HG02678 (cell line): ENCODE measurements around the gene HNRNPM.
"Not testable (repeated sequence)": the region's sequence is repeated elsewhere in the genome, so short reads cannot be mapped to it uniquely, and the experiment has no call there.

Experiments
- ATAC-seq: cut with Tn5 transposase; IDR thresholded peaks from one replicate; pipeline ENCODE4 v1.9.1; 2021; ENCODE audit warnings: mild to moderate bottlenecking, moderate library complexity; ENCODE audit not compliant: unreplicated experiment

HNRNPM gene

DNA sequence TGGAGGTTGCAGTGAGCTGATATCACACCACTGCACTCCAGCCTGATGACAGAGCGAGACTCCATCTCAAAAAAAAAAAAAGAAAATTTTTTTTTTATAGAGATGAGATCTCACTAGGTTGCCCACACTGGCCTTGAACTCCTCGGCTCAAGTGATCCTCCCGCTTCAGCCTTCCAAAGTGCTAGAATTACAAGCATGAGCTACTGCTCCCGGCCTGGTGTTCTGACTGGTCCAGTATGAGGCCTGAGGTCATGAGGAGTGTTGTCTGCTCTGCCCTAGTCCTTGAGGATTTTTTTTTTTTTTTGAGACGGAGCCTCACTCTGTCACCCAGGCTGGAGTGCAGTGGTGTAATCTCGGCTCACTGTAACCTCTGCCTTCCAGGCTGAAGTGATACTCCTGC, 19.4 kb upstream of the HNRNPM start:
- not testable (repeated sequence) for ATAC-seq

DNA sequence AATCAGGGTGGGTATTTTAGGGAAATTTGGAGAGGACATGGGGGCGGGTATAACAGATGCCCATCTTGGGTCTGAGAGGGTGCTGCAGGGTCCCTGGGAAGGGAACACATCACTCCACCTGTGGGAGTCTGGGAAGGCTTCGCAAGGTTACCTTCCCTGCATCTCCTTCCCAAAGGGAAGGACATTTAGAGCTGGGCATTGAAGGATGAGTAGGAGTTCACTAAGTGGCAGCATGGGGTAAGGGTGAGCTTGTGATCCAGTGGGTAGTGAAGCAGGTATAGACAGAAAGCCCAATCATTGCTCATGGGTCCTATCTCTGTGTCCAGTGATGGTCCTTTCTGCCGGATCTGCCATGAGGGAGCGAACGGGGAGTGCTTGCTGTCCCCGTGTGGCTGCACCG, 18.5 kb upstream of the HNRNPM start:
- no peak for ATAC-seq

DNA sequence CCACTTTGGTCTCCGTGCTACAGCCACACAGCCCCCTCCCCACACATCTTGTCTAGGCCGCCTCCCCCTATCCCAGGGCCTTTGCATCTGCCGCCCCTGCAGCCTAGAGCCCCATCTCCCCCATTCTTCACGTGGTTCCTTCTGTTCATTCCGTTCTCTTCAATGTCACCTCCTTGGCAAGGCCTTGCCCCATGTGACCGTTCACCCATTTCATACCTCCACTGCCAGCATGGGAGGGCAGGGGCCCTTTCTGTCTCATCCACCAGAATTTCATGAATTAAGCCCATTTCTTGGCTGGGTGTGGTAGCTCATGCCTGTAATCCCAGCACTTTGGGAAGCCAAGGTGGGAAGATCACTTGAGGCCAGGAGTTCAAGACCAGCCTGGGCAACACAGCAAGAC, 15.7 kb upstream of the HNRNPM start:
- no peak for ATAC-seq

DNA sequence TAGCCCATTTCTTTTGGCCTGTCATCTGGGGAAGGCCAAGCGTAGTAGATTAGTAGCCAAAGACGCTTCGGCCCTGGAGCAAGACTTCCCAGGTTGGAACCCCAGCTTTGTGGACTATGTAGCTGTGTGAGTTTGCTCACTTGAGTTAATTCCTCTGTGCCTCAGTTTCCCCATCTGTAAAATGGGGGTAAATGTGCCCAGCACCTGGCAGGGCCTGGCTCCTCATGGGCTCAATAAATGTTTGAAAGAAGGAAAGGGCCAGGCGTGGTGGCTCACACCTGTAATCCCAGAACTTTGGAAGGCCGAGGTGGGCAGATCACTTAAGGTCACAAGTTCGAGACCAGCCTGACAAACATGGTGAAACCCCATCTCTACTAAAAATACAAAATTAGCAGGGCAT, 14.9 kb upstream of the HNRNPM start:
- no peak for ATAC-seq

DNA sequence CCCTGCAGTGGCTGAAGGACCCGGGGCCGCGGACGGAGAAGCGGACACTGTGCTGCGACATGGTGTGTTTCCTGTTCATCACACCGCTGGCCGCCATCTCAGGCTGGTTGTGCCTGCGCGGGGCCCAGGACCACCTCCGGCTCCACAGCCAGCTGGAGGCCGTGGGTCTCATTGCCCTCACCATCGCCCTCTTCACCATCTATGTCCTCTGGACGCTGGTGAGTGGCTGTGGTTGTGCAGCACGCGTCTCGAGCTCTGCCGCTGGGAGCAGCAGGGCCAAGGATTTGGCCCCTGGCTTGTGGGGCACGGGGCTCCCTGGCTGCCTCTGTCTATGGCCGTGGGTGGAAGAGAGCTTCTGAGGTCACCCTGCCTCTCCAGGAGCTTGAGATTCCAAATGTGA, 14.1 kb upstream of the HNRNPM start:
- no peak for ATAC-seq

DNA sequence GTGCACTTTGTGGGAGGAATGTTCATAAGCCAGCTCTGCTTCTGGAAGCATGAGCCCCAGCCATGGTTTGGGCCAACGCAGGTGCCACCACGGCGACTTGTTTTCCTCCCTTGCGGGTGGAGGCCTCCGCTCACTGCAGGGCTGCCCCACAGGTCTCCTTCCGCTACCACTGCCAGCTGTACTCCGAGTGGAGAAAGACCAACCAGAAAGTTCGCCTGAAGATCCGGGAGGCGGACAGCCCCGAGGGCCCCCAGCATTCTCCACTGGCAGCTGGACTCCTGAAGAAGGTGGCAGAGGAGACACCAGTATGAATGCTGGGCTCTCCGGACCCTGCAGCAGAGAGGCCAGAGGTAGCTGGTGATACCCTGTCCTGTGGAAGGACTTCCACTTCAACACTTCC, 6.5 kb upstream of the HNRNPM start:
- no peak for ATAC-seq

DNA sequence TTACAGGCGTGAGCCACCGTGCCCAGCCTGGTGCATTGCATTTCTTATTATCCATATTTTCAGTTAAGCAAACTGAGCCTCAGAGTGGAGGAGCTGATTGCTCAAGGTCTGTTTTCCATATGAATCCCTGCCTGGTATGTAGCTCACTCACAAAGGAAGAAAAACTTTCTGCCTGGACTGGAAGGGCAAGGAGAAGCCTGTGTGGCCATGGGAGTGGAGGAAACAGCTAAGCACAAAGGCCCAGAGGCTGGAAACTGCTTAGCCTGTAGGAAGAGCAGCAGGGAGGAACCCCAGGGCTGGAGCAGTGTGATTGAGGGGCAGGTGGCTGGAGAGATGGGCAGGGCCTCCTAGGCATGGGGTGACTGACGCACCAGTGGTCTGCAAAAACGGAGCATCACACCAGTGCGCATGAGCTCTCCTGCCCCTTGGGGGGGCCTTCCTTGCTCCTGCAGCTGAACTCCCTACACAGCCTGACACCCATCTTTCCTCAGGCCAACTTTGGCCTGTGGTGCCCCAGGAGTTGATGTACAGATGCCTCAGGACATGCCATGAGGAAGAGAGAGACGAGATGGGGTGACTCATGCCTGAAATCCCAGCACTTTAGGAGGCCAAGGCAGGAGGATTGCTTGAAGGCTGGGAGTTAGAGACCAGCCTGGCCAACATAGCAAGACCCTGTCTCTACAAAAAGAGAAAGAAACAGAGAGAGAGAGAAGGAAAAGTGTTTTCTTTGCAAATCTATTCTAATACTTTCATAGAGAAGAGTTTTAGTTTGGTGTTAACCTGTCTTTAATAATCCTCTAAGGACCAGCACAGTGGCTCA, 2.8 kb upstream of the HNRNPM start:
- ATAC-seq = no peak

DNA sequence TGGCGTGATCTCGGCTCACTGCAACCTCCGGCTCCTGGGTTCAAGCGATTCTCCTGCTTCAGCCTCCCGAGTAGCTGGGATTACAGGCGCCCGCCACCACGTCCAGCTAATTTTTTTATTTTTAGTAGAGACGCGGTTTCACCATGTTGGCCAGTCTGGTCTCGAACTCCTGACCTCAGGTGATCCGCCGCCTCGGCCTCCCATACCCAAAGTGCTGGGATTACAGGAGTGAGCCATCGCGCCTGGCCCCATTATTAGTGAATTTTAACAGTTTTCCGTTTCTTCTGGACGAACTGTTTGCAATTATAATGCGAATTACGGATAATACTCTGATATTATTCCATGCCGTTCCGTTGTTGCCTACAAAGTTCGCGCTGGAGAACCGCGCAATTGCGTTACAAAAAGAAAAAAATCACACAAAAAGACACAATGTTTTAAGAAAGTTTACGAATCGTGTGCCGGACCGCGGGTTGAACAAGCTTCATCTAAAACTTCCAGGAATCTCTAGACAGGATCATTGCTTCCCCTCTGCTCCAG, 567 bp upstream of the HNRNPM start:
- ATAC-seq = not testable (repeated sequence)

DNA sequence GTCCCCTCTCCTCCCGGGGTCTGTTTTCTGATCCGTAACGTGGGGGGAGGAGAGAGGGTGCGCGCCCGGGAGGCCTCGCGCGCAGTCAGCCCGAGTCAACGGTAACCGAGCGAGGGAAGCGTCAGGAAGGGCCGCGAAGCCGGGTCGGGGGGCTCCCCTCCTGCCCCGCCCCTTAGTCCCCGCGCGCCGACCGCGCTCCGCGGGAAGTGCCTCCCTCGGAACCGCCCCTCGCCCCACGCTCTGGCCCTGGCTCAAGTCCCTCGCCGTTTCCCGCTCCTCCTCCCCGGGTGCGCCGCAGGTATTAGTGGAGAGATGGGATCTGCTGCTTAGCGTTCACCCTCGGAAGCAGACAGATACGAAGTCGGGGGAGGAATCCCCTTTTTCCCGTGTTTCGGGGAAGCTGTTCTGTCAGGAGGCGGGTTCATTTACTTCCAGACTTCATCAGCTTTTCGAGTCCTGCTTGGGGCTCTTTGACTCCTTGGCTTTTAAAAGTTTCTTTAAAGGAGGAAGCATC, 770 bp downstream of the HNRNPM start:
- peak; percentile 21 for ATAC-seq

DNA sequence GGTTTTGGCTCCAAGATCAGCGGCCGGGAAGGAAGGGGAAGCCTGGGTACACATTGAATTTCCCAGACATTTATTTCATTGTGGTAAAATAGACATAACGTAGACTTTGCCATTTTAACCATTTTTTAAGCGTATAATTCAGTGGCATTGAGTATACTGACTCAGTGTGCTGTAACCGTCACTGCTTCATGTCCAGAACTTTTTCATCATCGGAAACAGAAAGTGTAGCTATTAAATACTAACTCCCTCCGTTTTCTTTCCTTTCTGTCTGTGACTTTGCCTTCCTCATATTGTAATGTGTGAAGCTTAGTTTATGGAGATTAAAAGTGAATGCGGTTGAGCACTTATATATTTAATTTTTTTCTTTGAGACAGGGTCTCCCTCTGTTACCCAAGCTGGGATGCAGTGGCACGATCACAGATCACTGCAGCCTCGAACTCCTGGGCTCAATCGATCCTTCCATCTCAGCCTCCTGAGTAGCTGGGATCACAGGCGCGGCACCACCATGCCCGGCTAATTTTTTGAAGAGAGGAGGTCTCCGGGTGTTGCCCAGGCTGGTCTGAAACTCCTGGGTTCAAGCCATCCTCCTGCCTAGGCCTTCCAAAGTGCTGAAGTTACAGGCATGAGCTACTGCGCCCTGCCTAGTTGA, 1.4 kb downstream of the HNRNPM start:
- no peak for ATAC-seq

DNA sequence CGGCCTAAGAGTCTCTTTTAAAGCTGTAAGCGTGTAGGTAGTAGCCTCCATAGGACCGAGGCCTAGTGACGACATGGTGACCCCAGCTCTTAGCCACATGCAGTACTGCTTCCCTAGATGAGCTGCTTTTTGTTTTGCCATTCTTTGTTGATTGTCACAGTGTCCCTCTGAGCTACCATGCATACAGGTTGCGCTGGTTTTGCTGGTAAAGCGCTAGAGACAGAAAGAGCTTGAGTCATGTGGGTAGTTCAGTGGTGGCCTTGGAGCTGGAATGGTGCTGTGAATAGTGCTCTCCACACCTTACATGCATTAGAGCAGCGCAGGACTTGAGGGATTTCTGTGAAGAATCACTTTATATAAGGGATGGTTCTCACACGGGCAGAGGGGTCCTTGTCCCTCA, 5.1 kb downstream of the HNRNPM start:
- no peak for ATAC-seq

DNA sequence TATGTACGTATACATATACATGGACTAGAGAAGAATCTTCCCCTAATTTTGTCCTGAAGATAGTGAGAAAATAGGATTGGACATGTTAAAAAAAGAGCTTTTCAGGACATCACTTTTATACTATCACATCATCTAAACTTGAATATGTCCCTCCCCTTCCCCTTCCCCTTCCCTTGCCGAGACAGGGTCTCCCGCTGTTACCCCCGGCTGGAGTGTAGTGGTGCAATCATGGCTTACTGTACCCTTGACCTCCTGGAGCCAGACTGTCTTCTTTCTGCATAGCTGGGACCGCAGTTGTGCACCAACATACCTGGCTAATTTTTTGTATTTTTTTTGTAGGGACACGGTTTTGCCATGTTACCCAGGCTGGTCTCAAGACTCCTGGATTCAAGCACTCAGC, 6.6 kb downstream of the HNRNPM start:
- no peak for ATAC-seq

DNA sequence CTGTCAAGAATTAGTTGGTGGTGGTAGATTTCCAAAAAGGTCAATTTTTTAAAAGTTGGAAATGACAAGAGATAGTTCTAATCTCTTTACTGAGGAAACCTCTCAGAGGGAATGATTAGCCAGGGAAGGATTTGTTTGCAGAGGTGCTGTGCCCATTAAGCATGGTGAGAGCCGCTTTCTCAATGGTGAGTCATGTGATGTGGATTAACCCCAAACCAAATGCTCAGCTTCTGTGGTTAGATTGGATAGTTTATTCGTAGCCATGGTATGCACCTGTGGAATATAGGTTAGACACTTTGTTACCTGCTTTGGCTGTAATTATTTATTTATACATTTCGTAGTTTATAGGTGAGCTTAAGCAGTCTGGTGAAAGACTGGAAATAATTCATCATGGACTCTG, 7.1 kb downstream of the HNRNPM start:
- ATAC-seq = no peak

DNA sequence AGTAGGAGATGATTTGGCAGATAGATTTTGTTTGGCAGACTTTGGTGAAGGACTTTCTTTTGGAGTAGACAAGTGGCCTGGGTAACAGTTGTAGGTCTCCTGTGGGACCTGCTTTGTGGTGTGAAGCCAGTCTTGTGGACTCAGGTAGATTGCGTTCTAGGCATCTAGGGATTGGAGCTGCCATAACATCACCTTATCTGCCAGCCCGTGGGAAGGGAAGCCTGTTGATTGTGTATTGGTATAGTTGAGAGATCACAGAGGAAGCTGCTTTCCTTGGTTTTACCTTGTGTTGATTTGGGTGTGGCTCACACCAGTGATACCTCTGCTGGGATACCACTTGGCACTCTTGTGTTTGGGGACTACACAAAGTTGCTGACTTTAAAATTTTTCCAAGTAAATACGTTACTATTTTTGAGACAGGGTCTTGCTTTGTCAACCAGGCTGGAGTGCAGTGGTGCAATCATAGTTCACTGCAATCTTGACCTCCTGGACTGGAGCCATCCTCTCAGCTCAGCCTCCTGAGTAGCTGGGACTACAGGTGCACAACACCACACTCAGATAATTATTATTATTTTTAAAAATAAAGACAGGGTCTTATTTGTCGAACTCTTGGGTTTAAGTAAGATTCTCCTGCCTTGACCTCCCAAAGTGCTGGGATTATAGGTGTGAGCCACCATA, 7.8 kb downstream of the HNRNPM start:
- no peak for ATAC-seq

DNA sequence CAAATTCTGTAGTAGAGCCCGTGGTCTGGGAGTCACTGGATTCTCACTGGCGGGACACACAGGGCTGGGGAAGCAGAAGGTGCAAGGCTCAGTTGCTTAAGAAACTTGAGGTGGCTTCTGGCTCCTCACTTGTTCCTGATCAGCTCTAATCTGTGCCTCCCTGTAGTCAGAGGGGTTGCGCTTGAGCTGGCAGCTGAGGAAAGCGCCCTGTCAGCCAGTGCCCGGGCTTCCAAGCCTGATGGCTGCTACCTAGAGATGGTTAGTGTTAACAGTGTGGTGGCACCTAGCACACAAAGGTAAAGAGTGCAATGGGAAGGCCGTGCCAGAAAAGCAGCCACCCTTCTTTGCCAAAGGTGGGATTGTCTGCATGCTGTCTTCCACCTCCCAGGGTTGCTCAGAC, 8.8 kb downstream of the HNRNPM start:
- ATAC-seq = no peak

DNA sequence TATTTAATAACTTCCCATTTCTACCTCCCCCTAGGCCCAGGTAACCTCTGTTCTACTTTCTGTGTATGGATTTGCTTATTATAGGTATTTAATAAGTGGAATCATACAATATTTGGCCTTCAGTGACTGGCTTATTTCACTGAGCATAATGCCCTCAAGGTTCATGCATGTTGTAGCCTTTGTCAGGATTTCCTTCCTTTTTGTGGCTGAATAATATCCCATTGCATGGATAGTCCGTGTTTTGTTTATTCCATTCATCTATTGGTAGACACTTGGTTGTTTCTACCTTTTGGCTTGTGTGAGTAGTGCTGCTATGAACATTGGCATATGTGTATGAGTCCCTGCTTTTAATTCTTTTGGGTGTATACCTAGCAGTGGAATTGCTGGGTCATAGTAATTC, 9.4 kb downstream of the HNRNPM start:
- no peak for ATAC-seq

DNA sequence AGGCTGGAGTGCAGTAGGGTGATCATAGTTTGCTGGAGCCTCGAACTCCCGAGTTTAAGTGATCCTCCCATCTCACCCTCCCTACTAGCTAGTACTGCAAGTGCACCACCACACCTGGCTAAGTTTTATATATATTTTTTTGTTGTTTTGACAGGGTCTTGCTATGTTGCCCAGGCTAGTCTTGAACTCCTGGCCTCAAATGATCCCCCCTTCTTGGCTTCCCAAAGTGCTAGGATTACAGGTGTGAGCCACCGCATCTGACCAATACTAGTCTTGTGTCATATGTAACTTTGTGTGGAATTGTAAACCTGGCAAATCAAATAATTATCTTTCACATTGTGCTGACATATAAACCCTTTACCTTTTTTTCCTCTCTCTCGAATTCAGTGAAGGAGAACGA, 10.2 kb downstream of the HNRNPM start:
- no peak for ATAC-seq

DNA sequence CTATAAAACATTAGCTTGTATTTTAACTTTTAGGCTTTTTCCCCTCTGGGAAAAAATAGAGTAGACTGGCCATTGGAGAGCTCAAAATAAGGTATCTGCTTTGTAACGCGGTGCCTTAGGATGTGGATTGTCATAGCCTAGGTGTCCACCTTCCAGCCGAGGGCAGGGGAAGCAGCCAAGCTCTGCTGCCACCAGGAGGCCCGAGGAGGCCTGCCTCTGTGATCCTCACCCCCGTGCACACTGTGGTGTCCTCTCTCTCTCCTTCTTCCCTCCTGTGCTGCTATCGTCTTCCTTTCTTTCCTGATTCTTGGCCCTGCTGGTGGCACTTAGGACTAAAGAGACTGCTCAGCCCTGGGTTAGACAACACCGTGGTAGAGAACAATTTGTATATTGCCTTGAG, 11.3 kb downstream of the HNRNPM start:
- no peak for ATAC-seq

DNA sequence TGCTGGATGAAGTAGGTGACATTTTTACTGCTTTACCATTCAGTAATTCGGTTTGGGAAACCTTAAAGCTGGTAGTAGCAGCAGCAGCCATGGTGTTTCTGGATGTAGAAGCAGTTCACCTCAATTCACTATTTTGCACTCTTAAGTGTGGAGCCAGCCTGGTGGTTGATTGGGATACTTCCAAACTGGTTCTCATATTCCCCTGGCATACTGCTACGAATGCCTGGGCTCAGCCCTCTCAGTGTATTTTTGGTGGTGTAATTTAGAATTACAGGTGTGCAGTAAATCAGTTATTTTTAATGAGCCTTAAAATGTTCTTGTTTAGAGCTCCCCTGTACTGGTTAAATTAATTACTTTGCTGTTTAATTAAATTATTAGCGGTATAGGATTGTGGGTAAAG, 12.4 kb downstream of the HNRNPM start:
- no peak for ATAC-seq

DNA sequence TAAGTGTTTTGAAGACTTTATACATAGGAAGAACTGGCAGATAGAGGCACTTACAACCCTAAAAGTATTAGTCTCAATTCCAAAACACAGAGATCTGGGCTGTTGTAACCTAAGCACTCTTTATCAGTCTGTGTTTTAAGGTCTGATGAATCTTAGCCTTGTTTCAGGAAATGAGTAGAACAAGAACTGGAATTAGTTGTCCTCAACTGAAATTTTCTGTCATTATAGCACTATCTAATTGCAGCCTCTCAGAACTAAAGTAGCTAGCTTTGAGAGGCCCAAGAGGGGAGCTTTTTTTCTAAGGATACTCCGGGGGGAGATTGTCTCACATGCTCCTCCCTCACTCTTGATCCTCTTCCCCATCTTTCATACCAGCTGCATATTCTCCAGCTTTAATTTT, 13.1 kb downstream of the HNRNPM start:
- ATAC-seq = no peak

DNA sequence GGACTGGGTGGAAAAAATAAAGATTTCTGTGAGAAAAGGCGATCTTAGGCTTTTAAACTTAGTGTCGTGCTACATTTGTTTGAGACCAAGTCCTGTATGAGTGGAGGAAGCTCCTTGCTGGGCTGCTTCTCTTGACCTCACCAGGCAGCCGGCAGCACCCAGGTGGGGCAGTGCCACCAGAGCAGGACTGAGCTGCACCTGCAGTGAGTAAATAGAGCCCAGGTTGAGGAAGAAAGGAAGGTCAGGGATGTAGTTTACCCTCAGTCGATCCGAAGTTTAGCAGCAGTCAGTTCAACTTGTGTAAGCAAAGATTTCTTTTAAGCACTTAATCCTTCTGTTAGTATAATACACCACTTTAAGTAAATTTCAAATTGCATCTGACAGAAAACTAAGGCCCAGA, 13.6 kb downstream of the HNRNPM start:
- ATAC-seq = no peak

DNA sequence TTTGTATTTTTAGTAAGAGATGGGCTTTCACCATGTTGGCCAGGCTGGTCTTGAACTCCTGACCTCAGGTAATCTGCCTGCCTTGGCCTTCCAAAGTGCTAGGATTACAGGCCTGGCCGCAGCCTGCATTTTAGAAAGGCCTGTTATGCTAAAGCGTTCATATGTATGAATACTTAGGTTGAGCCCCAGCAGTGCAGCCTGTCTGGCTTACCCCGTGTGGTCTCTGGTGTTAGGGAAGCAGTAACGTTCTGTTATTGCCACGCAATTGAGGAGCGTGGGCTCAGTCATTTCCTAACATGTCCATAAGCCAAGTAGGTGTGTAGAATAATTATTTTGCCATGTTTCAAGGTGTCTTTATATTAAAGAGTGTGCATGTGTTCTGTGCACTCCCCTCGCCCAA, 14.3 kb downstream of the HNRNPM start:
- ATAC-seq = no peak
